PFSK-1 (cell line): Measurements from ENCODE around the gene PSMC5.

ENCODE experiments used
- FOXP2 ChIP-seq: optimal IDR thresholded peaks from 2 replicates; pipeline ENCODE3; 2011; ENCODE audit warnings: borderline replicate concordance, control low read depth, inconsistent platforms; ENCODE audit not compliant: insufficient read depth; ENCODE audit errors: extremely low read length, extremely low read depth
- POLR2AphosphoS5 ChIP-seq: IDR thresholded peaks from 2 replicates; pipeline ENCODE4 v1.6.1; 2012; ENCODE audit warnings: low read depth, mild to moderate bottlenecking, control low read depth, low read length, moderate library complexity
- REST ChIP-seq, 2 experiments: IDR thresholded peaks; 2 replicates each; pipeline versions ENCODE4 v1.6.1 to v1.8.0; 2011 to 2012; ENCODE audit warnings: low read depth in 2 of 2, low read length in 2 of 2, control low read depth in 1 of 2, inconsistent platforms in 1 of 2, mild to moderate bottlenecking in 1 of 2, moderate library complexity in 1 of 2; ENCODE audit not compliant: insufficient read depth in 1 of 2
- SIN3A ChIP-seq: IDR thresholded peaks from 2 replicates; pipeline ENCODE4 v1.6.1; 2012; ENCODE audit warnings: mild to moderate bottlenecking, low read length, moderate library complexity, borderline replicate concordance; ENCODE audit not compliant: insufficient read depth

- no peak for TF ChIP-seq FOXP2
- no peak for TF ChIP-seq POLR2AphosphoS5
- no peak for TF ChIP-seq SIN3A
- no peak for TF ChIP-seq REST (IDR thresholded peaks at IDR 0.05; ENCODE audit: insufficient read depth in 1 of 2, low read depth in 2 of 2, low read length in 2 of 2)
Observed at GRCh38 chr17:63805591-63805990, 21.6 kb upstream of the PSMC5 start.
